ENCODE data around the gene PIP5K1C.
A peak's percentile ranks its signal among the peaks of the same experiment; 100 is the strongest.

The PIP5K1C gene

DNA sequence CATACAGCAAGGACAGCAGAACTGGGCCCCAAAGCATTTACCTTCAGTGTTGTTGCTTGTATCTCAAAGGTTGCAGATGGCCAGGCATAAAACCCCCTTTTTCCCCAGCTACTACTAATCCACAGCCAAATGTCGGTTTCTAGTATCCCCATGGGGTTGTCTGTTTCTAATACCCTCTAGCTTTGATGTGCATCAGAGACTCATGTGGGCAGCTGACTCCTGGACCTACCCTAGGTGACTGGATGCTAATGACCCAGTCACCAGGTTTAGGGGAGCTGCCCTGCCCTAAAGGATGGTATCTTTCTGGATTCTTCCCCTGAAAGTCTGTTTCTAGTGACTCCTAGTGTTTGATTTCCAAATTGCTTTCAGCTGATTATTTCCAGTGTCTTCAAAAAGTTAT lies 31.8 kb upstream of the PIP5K1C start:
- no peak overlapping the region for H3K9ac ChIP-seq (ENCODE audit: low read length)
- H3K4me3 ChIP-seq (ENCODE audit: low read length), result no peak overlapping the region
- no peak overlapping the region for H3K27ac ChIP-seq (ENCODE audit: low read depth, low read length)
- H3K27me3 ChIP-seq (ENCODE audit: control insufficient read depth, insufficient read depth, low read length), result no peaks in the 10 kb centered on the region
- no peaks in the 10 kb centered on the region for H3K4me1 ChIP-seq (ENCODE audit: control insufficient read depth, insufficient read depth, low read length)
- H3K36me3 ChIP-seq (ENCODE audit: control insufficient read depth, insufficient read depth, low read length), result no peaks in the 10 kb centered on the region

DNA sequence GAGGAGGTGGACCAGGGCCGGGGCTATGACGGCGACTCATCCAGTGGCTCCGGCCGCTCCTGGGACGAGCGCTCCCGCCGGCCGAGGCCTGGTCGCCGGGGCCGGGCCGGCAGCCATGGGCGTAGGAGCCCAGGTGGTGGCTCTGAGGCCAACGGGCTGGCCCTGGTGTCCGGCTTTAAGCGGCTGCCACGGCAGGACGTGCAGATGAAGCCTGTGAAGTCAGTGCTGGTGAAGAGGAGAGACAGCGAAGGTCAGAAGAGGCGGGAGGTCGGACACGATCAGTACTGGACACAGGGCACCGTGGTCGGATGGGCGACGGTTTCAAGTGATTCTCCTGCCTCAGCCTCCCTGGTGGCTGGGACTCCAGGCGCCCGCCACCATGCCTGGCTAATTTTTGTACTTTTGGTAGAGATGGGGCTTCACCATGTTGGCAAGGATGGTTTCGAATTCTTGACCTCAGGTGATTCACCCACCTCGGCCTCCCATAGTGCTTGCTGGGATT lies 30.2 kb upstream of the PIP5K1C start:
- Histone ChIP-seq H3K4me1 (ENCODE audit: control insufficient read depth, insufficient read depth, low read length) (no peaks in the 10 kb centered on the region), H3K9ac (ENCODE audit: low read length) (no peak overlapping the region), H3K27ac (ENCODE audit: low read depth, low read length) (no peak overlapping the region), H3K4me3 (ENCODE audit: low read length) (no peak overlapping the region), H3K27me3 (ENCODE audit: control insufficient read depth, insufficient read depth, low read length) (no peaks in the 10 kb centered on the region), H3K36me3 (ENCODE audit: control insufficient read depth, insufficient read depth, low read length) (no peaks in the 10 kb centered on the region)

DNA sequence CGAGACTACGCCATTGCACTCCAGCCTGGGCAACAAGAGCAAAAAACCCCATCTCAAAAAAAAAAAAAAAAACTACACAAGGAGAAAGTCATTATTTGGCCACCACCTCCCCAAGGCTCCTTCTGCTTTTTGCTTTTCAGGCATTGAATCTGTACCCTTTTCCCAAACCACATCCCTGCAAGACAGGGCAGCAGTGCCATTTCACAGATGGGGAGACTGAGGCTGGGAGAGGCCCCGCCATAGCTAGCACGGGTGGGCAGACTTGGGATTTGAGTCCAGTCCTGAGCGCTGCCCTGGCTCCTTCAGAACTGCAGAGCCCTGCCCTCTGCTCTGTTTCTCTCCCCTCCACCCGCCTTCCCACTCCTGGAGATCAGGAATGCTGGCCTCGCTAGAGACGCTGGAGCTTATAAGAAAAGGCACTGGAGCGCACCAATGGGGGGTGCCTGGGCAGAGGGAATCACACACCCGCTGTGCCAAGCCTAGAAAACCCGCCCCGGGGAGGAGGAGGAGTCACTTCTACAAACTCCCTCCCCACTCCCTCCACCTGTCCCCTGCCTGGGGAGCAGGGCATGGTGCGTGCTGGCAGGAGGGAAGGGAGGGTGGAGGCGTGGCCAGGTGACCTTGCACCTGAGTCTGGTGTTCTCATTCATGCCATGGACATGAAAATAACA lies 25.5 kb upstream of the PIP5K1C start:
- peaks cover 14% of the 10 kb centered on the region for H3K27me3 ChIP-seq (ENCODE audit: control insufficient read depth, insufficient read depth, low read length)

DNA sequence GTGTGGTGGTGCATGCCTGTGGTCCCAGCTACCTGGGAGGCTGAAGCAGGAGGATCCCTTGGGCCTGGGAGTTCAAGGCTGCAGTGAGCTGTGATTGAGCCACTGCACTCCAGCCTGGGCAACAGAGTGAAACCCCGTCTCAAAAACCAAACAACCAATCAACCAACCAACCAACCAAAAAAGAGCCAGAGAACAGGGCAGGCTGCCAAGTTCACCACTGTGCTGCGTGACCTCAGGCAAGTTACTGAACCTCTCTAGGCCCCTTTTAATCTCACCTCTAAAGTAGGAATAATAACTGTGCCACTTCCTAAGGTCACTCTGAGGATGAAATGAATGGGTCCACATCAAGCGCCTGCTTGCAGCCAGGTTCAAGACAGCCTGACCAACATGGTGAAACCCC lies 24.9 kb upstream of the PIP5K1C start:
- Histone ChIP-seq H3K4me1 (ENCODE audit: control insufficient read depth, insufficient read depth, low read length) (no peaks in the 10 kb centered on the region), H3K27ac (ENCODE audit: low read depth, low read length) (no peak overlapping the region), H3K27me3 (ENCODE audit: control insufficient read depth, insufficient read depth, low read length) (peaks cover 19% of the 10 kb centered on the region), H3K9ac (ENCODE audit: low read length) (no peak overlapping the region), H3K36me3 (ENCODE audit: control insufficient read depth, insufficient read depth, low read length) (no peaks in the 10 kb centered on the region), H3K4me3 (ENCODE audit: low read length) (no peak overlapping the region)

More for the DNA sequence above, 25.5 kb upstream of the PIP5K1C start:
- no peaks in the 10 kb centered on the region for H3K4me1 ChIP-seq (ENCODE audit: control insufficient read depth, insufficient read depth, low read length)
- no peak overlapping the region for H3K9ac ChIP-seq (ENCODE audit: low read length)
- no peak overlapping the region for H3K4me3 ChIP-seq (ENCODE audit: low read length)
- H3K36me3 ChIP-seq (ENCODE audit: control insufficient read depth, insufficient read depth, low read length), result no peaks in the 10 kb centered on the region
- no peak overlapping the region for H3K27ac ChIP-seq (ENCODE audit: low read depth, low read length)

DNA sequence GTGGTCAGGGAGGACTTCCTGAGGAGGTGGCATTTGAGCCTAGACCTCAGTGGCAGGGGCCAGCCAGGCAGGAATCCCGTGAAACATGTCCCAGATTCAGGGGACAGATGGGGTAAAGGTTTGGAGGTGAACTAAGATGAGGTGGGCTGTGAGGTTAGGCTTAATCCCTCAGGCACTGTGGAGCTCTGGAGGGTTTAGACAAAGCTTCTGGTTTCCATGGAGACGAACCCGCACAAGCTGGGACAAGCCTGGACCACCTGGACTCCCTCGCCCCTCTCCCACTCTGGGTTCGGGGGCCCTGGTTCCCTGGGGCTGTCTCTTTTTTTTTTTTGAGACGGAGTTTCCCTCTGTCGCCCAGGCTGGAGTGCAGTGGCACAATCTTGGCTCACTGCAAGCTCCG lies 23.6 kb upstream of the PIP5K1C start:
- H3K9ac ChIP-seq (ENCODE audit: low read length), result no peak overlapping the region

DNA sequence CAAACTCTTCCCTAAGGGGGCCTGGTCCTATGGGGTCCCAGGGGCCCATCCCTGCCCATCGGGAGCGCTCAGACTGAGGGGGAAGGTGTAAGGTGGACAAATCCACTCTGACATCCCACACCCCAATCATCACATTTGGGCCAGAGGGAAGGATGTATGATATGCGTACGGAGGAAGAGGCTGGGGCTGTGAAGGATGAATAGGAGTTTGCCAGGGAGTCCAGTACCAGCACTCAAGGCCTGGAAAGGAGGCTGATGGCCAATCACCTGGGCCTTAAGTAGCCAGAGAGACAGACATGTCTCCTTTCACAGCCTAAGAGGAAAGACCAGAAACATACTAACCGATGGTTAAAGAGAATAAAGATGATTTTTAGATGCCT lies 22.8 kb upstream of the PIP5K1C start:
- Histone ChIP-seq H3K27ac (ENCODE audit: low read depth, low read length) (no peak overlapping the region), H3K4me3 (ENCODE audit: low read length) (no peak overlapping the region), H3K4me1 (ENCODE audit: control insufficient read depth, insufficient read depth, low read length) (no peaks in the 10 kb centered on the region), H3K9ac (ENCODE audit: low read length) (no peak overlapping the region), H3K36me3 (ENCODE audit: control insufficient read depth, insufficient read depth, low read length) (no peaks in the 10 kb centered on the region), H3K27me3 (ENCODE audit: control insufficient read depth, insufficient read depth, low read length) (peaks cover 19% of the 10 kb centered on the region)

More for the DNA sequence above, 23.6 kb upstream of the PIP5K1C start:
- Histone ChIP-seq H3K4me3 (ENCODE audit: low read length) (no peak overlapping the region), H3K36me3 (ENCODE audit: control insufficient read depth, insufficient read depth, low read length) (no peaks in the 10 kb centered on the region), H3K4me1 (ENCODE audit: control insufficient read depth, insufficient read depth, low read length) (no peaks in the 10 kb centered on the region), H3K27me3 (ENCODE audit: control insufficient read depth, insufficient read depth, low read length) (peaks cover 19% of the 10 kb centered on the region), H3K27ac (ENCODE audit: low read depth, low read length) (no peak overlapping the region)

DNA sequence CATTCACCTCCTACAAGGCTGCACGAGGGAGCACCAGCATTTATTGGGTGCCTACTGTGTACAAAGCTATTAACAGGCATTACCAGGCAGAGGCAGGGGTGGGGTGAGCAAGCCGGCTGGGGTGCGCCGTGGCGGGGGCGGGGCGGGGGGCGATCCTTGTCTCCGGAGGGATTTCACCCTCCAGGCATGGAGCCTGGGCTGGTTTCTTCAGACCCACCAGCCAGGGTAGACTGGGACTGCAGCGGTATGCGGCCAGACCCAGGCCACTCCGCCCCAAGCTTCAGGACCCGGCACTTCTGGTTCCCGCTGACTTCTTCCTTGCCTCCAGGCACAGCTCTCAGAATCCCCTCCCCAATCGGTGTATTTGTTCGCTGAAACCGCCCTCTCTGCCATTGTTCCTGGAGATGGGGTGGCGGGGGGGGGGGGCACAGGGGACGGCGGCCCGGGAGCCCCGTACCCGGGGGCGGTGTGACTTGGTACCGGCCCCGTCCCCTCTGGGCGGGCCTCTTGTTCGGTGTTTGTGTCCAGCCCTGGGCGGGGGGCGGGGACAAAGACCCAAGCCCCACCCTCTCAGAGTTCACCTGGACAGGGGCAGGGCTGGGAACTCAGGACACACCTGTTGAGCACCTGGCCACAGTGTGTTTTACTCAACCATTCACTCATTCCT lies 22.3 kb upstream of the PIP5K1C start:
- Histone ChIP-seq H3K4me1 (ENCODE audit: control insufficient read depth, insufficient read depth, low read length) (no peaks in the 10 kb centered on the region), H3K36me3 (ENCODE audit: control insufficient read depth, insufficient read depth, low read length) (no peaks in the 10 kb centered on the region), H3K27ac (ENCODE audit: low read depth, low read length) (no peak overlapping the region), H3K27me3 (ENCODE audit: control insufficient read depth, insufficient read depth, low read length) (peaks cover 19% of the 10 kb centered on the region), H3K4me3 (ENCODE audit: low read length) (peak overlapping the region; percentile 66), H3K9ac (ENCODE audit: low read length) (no peak overlapping the region)

DNA sequence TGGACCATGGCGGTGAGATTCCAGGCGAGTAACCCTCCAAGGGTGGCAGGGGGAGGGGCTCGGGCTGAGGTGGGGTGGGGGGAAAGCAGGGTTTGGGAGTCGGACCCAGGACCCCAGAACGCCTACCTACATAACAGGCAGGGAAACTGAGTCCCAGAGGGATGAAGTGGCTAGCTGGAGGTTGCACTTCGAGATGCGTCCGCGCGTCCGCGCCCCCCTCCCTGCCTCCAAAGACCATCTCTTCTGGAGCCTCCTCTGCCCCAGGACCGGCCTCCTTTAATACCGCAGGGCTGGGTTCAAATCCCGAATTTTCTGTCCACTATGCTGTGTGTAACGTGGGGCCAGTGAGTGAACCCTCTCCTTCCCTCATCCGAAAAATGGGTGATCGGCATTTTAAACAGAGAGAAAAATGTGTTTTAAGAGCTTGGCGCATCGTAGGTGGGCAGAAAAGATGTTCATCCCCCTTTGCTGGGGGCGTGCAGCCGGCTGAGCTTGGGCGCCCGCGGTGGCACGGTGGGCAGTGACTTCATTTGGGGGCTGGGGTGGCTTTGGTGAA lies 21.7 kb upstream of the PIP5K1C start:
- Histone ChIP-seq H3K36me3 (ENCODE audit: control insufficient read depth, insufficient read depth, low read length) (no peaks in the 10 kb centered on the region), H3K9ac (ENCODE audit: low read length) (no peak overlapping the region), H3K4me1 (ENCODE audit: control insufficient read depth, insufficient read depth, low read length) (no peaks in the 10 kb centered on the region), H3K27me3 (ENCODE audit: control insufficient read depth, insufficient read depth, low read length) (peaks cover 19% of the 10 kb centered on the region), H3K27ac (ENCODE audit: low read depth, low read length) (no peak overlapping the region), H3K4me3 (ENCODE audit: low read length) (peak overlapping the region; percentile 66)

DNA sequence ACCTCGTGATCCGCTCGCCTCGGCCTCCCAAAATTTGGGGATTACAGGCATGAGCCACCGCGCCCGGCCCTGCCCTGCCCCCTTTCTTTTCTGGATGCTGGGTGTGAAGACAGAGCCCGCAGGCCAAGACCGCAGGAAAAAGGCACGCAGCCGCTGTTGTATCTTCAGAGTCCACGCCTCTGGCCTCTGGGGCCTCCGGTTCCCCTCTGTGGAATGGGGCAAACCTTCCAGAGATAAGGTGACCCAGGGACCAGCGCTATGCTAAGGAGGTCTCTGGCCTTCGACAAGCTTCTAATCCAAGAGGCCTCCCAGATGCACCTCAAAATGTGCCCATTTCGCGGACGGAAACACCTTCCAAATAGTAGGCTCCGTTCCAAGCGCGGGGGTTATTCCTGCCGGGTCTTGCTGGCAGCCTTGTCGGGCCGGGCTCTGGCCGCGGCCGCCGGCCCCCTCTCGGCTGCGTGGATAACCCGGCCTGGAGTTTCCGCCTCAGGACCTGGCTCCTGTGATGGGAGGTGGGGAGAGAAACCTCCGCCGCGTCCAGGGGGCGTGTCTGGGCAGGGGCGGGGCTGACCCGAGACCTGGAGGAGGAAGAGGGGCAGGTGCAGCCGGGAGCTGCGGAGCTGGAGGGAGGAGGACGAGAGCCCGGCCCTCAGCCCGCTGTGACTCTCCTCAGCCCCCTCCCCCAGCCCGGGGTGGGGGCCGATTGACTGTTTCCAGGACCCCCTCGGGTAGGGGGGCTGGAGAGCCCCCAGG lies 21.0 kb upstream of the PIP5K1C start:
- no peak overlapping the region for H3K9ac ChIP-seq (ENCODE audit: low read length)
- H3K27ac ChIP-seq (ENCODE audit: low read depth, low read length), result no peak overlapping the region
- H3K27me3 ChIP-seq (ENCODE audit: control insufficient read depth, insufficient read depth, low read length), result peaks cover 19% of the 10 kb centered on the region
- peak overlapping the region; percentile 66 for H3K4me3 ChIP-seq (ENCODE audit: low read length)
- no peaks in the 10 kb centered on the region for H3K36me3 ChIP-seq (ENCODE audit: control insufficient read depth, insufficient read depth, low read length)
- no peaks in the 10 kb centered on the region for H3K4me1 ChIP-seq (ENCODE audit: control insufficient read depth, insufficient read depth, low read length)

DNA sequence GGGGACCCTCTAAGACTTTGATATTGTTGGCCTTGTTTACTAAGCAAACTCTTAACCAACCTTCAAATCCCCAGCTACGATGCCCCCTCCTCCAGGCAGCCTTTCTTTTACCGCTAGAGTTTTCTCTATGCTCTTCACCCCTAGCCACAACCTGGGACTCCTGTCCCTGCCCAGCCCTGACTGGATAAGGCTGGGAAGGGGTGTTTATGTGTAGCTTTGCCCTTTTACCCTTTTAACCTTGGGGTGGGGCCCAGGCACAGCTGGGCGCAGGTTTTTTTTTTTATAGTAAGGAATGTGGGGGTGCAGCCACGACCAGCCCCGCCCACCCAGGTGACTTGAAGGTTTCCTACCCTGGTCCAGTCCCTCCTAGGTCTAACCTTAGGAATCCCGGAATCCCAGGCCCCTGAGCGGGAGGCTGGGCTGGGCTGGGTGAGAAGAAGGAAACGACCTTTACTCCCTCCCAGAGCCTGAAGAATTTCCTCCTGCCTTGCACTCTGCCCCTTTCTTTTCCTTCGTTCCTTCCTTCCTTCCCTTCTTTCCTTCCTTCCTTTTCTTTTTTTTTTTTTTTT lies 20.2 kb upstream of the PIP5K1C start:
- H3K4me1 ChIP-seq (ENCODE audit: control insufficient read depth, insufficient read depth, low read length), result no peaks in the 10 kb centered on the region
- no peak overlapping the region for H3K27ac ChIP-seq (ENCODE audit: low read depth, low read length)
- H3K27me3 ChIP-seq (ENCODE audit: control insufficient read depth, insufficient read depth, low read length), result peaks cover 19% of the 10 kb centered on the region
- no peaks in the 10 kb centered on the region for H3K36me3 ChIP-seq (ENCODE audit: control insufficient read depth, insufficient read depth, low read length)
- no peak overlapping the region for H3K9ac ChIP-seq (ENCODE audit: low read length)
- H3K4me3 ChIP-seq (ENCODE audit: low read length), result no peak overlapping the region

DNA sequence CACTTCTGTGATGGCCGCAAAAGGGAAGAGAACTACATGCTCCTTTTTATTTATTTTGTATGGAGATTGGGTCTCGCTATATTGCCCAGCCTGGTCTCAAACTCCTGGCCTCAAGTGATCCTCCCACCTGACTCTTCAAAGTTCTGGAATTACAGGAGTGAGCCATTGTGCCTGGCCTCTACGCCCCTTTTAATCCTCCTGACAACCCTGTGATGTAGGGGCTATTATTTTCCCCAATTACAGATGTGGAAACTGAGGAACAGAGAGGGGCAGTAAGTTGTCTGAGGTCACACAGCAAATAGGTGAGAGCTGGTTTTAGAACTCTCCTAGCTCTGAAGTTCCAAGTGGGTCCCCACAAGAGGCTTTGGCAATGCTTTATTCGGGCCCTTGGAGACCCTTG lies 19.6 kb upstream of the PIP5K1C start:
- Histone ChIP-seq H3K9ac (ENCODE audit: low read length) (no peak overlapping the region), H3K27ac (ENCODE audit: low read depth, low read length) (no peak overlapping the region), H3K27me3 (ENCODE audit: control insufficient read depth, insufficient read depth, low read length) (peaks cover 19% of the 10 kb centered on the region), H3K4me1 (ENCODE audit: control insufficient read depth, insufficient read depth, low read length) (no peaks in the 10 kb centered on the region), H3K36me3 (ENCODE audit: control insufficient read depth, insufficient read depth, low read length) (no peaks in the 10 kb centered on the region), H3K4me3 (ENCODE audit: low read length) (no peak overlapping the region)

DNA sequence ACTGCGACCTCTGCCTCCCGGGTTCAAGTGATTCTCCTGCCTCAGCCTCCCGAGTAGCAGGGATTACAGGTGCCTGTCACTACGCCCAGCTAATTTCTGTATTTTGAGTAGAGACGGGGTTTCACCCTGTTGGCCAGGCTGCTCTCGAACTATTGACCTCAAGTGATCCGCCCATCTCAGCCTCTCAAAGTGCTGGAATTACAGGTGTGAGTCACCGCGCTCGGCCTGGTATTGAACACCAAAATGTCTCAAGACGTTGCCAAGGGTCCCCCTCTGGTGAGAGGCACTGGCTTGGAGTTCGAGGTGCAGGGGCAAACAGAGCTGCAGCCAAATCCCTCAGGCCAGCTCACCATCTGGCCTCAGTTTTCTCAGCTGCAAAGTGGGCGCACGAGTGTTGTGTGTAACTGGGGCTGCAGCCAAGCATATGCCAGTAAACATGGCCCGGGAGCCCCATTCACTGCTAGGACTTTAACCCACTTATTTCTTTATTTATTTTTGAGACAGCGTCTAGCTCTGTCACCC lies 15.9 kb upstream of the PIP5K1C start:
- H3K9ac ChIP-seq (ENCODE audit: low read length), result no peak overlapping the region
- H3K36me3 ChIP-seq (ENCODE audit: control insufficient read depth, insufficient read depth, low read length), result no peaks in the 10 kb centered on the region
- no peak overlapping the region for H3K4me3 ChIP-seq (ENCODE audit: low read length)
- no peaks in the 10 kb centered on the region for H3K4me1 ChIP-seq (ENCODE audit: control insufficient read depth, insufficient read depth, low read length)
- H3K27ac ChIP-seq (ENCODE audit: low read depth, low read length), result no peak overlapping the region
- H3K27me3 ChIP-seq (ENCODE audit: control insufficient read depth, insufficient read depth, low read length), result peaks cover 5% of the 10 kb centered on the region
